HS-5 (cell line): ENCODE data around the gene KRT4.

Experiments used
- DNase-seq: peaks from one replicate; pipeline ENCODE4 v3.0.0-alpha.2; 2012; ENCODE audit warnings: low read depth

The KRT4 gene

DNA sequence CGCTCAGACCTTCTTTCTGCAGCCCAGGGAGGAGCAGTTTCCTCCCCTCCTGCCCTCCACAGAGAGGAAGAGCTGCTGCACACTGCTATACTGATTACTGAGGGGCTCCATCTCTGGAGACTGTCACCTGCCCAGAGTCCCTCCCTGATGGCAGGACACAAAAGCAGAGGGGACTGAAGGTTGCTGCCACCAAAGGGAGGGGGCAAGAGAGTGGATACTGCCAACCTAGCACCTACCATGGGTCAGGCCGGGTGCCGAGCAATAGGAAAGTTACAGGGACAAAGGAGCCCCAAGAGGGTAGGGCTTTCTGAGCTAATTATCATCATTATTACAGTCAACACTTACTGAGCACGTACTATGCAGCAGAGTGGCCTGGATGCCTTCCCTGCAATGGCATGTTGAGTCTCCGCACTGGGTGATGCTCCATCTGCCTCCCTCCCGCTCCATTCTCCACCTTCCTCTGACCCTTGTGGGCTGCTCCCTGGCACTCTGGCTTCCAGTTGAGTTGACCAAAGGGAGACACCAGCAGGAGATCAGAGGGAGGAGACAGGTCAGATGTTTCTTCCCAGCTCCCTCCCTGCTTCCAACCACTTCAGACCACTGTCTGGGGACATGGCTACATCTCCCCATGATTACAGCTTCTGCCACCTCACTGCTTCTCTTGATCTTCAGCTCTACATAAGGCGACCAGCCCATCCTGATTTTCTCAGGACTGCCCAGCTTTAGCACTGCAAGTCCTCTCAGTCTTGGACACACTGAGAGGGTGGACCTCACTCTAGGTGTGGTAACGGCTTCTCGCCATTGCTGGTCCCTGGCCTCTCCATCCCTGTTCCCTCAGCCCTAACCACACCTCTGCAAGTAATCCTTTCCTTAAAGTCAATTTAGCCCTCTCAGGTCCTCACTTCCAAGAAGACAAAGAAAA, 22.8 kb upstream of the KRT4 start:
- DNase-seq = no peak

DNA sequence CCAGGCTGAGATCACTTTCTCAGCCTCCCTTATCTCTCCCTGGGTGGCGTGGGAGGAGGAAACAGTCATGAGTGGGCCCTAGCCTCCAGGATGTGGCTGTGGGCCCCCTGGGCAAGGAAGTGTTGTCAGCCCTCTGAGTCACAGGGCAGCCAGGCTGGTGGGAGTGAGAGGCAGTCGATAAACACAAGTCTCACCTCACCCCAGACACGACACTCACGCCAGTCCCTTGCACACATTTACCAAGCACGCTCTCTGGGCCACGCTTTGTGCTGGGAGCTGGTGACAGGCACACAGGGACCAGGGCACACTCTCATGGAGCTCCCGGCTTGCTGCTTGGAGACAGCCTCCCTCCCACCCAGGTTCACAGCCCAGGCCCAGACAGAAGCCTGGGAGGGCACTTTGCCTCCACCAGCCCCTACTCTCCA, 22.1 kb upstream of the KRT4 start:
- DNase-seq = no peak

- DNase-seq = no peak
These were observed 21.5 kb upstream of the KRT4 start for GRCh38 chr12:52835271-52836041.

GRCh38 chr12:52834727-52835001, 20.7 kb upstream of the KRT4 start:
- DNase-seq = no peak

- DNase-seq = no peak
These were observed 20.2 kb upstream of the KRT4 start, which contains the start of gene KRT79 for GRCh38 chr12:52833922-52834726. KRT79 (minus strand) TSS chr12:52834311; CDS start chr12:52834260, 51 bp downstream.

DNA sequence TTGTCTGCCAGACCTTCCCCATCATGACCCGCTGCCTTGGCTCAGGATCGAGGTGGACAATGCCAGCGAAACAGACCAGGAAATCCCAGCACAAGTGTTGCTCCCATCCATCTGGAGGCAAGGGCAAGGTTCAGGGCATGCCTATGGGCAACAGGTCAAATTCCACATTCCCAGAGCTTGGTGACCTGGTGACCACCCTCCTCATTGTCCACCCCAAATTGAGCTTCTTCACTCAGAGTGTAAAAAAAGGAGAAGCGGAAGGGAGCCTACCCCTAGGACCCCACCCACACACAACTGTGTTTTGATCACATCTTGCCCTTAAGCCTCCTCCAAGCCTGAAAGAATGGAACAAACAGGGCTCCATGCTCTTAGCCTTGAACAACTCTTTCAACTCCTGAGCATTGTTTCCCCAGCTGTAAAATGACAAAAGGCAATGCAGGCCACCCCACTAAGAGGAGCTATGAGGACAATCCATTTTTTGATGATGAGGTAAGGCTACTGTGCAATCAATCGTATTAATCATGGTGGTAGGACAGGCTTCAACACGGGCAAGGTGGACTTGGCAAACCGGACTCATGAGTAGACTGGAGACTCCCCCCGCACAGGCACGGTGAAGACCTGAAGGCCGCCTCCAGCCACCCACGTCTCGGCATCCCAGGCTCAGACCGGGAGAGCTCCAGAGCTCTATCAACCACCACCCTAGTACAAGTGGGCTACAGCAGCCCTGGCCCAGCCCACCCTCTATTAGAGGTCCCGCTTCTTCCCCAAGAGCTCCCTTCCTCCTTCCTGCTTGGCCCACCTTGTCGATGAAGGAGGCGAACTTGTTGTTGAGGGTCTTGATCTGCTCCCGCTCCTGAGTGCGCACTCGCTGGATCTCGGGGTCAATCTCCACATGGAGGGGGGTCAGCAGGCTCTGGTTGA, 19.3 kb upstream of the KRT4 start:
- DNase-seq = no peak

GRCh38 chr12:52832451-52832850, 18.5 kb upstream of the KRT4 start:
- DNase-seq = no peak

GRCh38 chr12:52831251-52831650, 17.3 kb upstream of the KRT4 start:
- DNase-seq = no peak

GRCh38 chr12:52829986-52830770, 16.3 kb upstream of the KRT4 start:
- DNase-seq = no peak

DNA sequence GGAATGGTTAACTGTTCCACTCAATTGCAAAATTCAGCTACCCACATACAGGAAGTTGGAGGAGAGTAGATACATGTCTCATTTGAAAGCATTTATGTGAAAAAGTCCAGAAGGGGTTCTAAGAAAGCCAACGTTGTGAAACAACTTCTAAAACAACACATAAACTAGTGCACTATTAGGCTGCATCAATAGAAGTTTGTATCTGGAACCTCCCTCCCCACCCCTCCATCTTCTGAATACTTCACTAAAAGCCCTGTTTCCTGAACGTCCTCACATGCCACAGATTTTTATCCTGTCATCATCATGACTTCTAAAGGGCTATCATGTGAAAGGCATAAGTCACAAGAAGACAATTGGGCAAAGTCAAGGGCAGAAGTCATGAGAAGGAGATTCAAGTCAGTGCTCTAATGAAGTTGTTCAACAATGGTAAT, 14.7 kb upstream of the KRT4 start:
- no peak for DNase-seq

- DNase-seq = no peak
These were observed 14.2 kb upstream of the KRT4 start for GRCh38 chr12:52828156-52828555.

DNA sequence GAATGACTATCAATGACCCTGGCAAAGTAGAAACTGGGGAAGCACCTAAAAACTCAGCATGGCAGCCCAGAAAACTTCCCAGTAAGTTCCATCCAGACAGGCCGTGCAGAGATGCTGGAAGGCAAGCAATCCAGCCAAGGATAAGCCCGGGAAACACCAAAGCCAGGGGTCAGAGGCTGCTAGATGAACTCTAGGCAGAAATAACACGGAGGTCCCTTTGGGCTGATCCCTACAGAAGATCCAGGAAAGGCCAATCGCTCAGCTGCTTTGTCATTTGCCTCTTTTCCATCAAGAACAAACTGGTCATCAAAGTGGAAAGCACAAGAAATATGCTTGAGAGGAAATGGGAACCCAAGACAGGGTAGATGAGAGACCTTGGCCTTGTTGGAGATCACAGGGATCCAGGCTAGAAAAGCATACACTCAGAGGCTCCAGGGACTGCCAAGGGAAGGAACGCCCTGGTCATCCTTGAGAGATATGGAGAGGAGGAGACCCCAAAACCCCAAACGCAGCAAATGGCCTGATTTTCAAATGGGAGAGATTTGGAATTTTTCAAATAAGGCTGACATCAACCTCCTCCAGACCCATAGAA, 13.7 kb upstream of the KRT4 start:
- no peak for DNase-seq

- no peak for DNase-seq
These were observed 12.9 kb upstream of the KRT4 start for GRCh38 chr12:52826611-52827498.

- DNase-seq = no peak
These were observed 12.0 kb upstream of the KRT4 start for GRCh38 chr12:52825961-52826360.

- DNase-seq = no peak
These were observed 11.0 kb upstream of the KRT4 start for GRCh38 chr12:52824741-52825410.

GRCh38 chr12:52823761-52824450, 10.0 kb upstream of the KRT4 start:
- DNase-seq = no peak

DNA sequence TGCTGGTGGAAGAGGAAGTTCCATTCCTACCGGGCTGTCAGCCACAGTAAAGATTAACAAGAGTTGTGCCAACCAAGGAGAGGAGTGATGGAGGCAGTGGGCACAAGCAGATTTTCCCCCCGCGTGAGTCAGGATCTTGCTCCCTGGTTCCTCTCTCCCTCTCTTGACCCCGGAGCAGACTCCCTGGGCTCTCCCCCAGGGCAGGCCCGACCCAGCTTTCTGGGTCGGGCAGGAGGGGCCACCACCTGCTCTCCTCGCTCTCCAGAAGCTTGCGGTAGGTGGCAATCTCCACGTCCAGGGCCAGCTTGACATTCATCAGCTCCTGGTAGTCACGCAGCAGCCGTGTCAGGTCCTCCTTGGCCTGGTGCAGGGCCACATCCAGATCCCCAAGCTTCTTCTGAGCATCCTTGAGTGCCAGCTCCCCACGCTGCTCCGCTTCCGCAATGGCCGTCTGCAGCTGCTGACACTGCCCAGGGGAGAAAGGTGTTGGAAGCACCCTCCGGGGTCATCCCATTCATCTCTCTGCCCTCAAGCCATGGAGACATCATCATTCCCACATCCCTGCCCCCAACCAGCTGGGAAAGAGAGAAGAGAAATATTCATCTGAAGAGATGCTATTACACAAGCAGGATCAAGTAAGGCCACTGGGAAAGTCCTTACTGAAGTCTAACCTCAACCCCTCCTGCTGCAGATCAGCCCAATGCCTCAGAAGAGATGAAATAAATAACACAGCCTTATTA, 9.0 kb upstream of the KRT4 start:
- no peak for DNase-seq
